Measurements from ENCODE around the gene CRISP1.
"Not testable (repeated sequence)": the region's sequence is repeated elsewhere in the genome, so short reads cannot be mapped to it uniquely, and the experiment has no call there.

CRISP1 gene

DNA sequence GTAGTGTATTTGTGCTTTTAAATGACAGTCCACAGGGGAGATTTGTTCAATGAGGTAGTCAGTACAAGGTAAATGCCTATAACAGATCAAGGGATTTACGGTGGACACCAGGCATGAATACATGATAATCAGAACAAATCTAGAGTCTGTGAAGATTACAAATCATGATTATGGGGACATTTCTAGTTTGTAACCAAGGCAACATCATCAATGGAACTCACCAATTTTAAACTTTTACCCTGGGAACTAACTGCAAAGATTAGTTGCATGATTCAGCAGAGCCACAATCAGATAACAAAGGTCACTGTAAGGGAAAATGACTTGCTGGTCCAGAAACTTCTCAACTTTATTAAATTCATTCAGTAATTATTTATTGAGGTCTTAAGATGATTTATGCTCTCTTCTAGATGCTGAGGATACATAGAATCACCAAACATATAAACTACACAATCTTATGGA is at the start of gene CRISP1:
CRISP1 (minus strand) TSS at position 51 of the 459 bp plus-strand sequence. CDS start 9,135 bp downstream, outside the sequence.
- no peak for DNase-seq

GRCh38 chr6:49915035-49915434 is 48.7 kb upstream of the CRISP1 start:
- DNase-seq, result no peak

- DNase-seq, result no peak
These were observed 47.5 kb upstream of the CRISP1 start for GRCh38 chr6:49913636-49914375.

DNA sequence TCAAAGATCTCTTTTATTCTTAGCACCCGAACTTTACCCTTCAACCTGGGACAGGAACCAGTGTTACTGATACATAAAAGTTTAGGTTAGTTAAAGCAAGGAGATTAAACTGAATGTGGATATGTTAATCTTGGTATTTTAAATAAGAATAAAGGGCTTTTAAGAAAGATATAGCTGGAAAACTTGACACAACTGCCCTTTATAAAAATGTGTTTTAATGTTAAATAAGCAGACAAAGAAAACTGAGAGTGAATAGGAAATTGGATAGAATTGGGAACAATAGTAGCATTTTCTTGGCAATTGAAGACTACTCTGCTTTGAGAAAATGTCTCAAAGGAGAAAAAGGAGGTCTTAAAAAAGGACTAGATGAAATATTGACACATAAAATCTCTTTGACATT is 45.9 kb upstream of the CRISP1 start:
- no peak for DNase-seq

DNA sequence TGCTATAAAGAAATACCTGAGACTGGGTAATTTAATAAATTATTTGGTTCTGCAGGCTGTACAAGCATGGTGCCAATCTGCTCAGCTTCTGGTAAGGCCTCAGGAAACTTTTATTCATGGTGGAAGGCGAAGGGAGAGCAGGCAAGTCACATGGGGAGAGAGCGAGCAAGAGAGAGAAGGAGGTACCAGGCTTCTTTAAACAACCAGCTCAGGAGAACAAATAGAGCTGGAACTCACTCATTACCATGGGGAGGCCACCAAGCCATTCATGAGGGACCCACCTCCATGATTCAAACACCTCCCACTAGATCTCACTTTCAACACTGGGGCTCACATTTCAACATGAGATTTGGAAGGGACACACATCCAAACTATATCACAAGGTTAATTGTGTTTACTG is 44.9 kb upstream of the CRISP1 start:
- no peak for DNase-seq

DNA sequence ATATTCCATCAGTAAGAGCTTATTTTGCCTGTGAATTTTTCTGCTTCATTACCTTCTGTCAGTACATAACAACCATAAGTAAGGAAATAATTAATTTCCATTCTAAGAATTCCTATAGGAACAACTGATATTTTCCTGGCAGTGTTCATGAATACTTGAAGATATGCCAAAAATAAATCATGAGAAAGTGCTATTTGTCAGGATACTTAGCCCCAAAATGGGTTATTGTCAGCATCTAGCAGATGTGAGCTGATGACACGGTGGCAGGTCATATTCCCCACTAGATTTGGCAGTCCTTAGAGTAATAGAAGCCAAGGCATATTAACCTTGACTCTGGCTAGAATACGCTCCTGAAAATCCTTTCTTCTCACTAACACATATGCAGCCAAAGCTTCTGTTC is 43.2 kb upstream of the CRISP1 start:
- DNase-seq, result no peak

DNA sequence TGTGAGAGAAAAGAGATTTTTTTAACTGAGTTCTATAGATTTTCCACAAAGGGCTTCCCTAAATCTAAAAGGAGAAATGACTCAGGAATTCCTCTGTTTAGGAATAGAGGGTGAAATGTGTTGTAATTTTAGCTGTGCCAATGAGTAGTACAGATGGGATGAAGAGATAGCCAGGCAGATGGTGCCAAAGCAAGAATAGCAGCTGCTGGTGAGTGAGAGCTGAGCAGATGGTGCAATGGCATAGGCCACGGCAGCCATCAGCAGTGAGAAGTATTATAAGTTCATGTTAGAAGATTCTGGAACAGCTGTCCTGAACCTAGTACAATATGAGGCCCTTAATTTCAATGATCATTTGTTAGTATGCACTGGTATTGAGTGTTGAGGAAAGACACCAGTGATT is 40.2 kb upstream of the CRISP1 start:
- no peak for DNase-seq

GRCh38 chr6:49905296-49905695 is 39.0 kb upstream of the CRISP1 start:
- no peak for DNase-seq

GRCh38 chr6:49902856-49903255 is 36.5 kb upstream of the CRISP1 start:
- DNase-seq, result no peak

DNA sequence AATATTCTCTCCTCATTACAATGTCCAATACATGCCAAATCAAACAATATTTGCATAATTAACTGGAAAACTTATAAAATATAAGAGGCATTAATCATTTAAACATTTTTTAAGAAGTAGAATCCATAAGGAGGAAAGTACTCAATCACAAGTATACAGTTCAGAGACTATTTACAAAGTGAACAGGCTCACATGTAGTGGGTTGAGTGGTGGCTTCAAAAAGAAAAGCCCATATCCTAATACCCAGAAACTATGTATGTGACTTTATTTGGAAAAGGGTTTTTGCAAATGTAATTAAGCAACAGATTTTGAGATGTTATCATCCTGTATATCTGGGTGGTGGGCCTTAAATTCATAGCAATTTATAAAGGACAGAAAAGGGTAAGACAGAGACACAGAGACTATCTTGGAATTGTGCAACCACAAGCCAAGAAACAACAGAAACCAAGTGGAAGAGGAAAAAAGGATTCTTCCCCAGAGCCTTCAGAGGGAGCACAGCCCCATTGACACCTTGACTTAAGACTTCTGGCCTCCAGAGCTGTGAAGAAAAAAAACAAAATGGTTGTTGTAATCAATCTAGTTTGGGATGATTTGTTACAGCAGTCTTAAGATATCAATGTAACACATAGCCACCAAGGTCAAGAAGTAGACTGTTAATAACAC is 32.7 kb upstream of the CRISP1 start:
- no peak for DNase-seq

DNA sequence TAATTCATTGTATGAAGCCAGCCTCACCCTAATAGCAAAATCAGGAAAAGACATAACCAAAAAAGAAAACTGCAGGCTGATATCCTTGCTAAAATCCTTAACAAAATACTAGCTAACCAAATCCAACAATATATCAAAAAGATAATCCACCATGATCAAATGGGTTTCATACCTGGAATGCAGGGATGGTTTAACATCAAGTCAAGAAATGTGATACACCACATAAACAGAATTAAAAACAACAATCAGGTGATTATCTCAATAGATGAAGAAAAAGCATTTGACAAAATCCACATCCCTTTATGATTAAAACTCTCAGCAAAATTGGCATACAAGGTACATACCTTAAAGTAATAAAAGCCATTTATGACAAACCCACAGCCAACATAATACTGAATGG is 29.2 kb upstream of the CRISP1 start:
- DNase-seq, result not testable (repeated sequence)

DNA sequence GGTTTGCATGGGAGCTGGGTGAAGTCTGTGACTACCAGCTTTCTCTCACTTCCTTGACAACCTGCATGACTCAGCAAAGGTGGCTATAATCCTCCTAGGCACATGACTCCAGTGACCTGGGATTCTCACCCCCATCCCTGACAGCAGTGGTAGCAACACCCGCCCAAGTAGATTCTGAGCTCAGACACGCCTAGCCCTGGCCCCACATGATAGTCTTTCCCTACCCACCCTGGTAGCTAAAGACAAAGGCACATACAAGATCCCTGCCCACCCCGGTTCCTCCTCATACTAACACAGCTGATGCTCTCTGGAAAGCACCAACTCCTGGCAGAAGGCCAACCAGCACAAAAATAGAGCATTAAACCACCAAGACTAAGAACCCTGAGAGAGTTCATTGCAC is 25.9 kb upstream of the CRISP1 start:
- DNase-seq, result no peak

DNA sequence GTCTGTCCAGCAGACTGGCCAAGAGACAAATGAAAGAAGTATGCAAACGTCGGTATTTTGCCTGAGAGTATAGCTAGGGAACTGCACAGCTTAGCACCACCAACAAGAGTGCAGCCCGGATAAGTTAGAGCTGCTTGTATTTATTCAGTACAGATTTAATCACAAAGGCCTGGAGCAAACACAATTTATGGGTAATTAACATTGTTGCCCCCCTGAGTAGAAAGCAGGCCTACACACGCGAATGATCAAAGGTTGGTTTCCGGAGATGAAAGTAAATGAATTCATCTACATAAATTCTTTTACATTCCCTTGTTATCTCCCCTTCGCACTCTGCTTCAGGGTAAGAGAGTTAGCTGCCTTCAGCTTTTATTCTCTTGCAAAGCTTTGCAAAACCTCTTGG is 24.7 kb upstream of the CRISP1 start:
- DNase-seq, result no peak

DNA sequence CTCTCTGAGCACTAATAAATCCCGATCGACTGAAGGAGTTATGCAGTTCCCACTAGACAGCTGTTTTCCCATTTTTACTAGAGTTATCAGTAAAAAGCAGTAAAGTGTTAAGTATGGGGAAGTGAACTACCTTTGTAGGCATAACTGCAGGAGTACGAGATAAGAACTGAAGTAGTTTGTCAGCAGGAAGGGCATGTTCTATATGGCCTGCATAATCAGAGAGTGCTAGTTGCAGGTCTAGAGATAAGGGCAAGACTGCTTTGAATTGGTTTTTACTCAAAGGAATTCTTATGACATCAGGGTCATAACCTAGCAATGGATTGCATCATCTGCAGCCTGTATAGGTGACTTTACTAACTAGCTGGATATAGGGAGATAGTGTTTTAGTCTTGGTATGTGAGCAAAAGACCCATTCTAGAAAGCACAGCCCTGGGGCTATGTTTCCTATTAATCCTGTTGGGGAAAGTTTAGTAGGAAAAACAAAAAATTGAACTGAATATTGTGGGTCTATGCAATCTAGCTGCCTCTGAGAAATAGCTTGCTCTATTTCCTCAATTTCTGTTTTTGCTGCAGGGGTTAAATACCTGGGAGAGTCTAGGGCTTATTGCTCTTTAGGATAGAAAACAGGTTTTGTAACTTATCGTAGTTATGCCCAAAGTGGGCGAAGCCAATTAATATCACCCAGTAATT is 22.6 kb upstream of the CRISP1 start:
- DNase-seq, result no peak

DNA sequence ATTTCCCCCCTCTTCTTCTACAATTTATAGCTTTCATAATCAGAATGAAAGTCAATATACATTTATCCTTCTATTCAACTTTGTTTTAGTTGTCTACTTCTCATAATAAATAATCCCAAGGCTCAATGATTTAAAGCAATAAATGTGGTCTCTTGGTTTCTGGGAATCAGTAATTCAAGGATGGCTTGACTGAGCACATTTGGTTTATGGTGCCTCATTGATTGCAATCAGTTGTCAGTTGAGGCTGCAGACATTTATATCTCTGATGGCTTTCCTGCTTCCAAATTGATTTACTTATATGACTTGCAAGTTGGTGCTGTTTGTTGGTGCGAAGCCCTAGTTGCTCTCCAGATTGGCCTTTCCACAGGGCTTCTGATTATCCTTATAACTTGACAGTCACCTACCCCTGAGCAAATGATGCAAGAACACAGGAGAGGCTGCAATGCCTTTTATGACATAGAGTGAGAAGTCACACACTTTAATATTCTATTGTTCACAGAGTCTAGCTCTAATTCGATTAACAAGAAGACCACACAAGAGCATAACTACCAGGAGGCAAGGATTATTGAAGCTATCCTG is 2.7 kb upstream of the CRISP1 start:
- DNase-seq, result no peak

DNA sequence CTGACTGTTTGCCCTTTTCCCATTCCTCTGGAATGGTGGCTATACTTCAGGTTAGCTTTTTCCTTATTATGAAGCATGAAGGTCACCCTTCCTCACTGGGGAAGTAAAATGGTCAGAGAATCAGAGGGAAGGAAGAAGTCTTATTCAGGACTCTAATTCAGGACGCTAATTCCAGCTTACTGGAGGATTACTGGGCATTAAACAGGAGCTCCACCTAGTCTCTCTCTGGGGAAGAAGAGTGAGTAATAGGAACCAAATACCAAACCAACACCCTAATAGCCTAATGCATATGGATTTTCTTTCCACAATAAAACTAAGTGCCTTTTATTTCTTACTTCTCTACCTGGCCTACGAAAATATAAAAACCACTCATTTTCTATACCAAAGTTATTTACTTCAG is 10.1 kb downstream of the CRISP1 start:
- no peak for DNase-seq

DNA sequence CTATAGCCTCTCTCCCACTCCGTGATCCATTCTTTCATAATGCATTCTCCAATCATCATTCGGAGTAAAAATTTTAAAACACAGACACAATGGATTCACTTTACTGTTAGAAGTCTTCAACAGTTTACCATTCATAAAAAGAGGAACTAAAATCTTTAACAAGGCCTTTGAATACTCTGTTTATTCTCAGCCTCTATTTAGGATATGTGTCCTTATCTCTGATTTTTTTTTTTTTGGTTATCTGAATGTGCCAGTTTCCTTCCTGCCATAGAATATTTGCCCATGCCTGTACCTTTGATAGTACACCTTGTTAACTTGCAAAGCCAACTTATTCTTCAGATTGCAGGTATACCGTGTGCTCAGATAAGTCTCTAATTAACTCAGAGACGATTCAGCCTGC is 11.1 kb downstream of the CRISP1 start:
- no peak for DNase-seq

GRCh38 chr6:49852975-49853374 is 13.4 kb downstream of the CRISP1 start:
- DNase-seq, result no peak

DNA sequence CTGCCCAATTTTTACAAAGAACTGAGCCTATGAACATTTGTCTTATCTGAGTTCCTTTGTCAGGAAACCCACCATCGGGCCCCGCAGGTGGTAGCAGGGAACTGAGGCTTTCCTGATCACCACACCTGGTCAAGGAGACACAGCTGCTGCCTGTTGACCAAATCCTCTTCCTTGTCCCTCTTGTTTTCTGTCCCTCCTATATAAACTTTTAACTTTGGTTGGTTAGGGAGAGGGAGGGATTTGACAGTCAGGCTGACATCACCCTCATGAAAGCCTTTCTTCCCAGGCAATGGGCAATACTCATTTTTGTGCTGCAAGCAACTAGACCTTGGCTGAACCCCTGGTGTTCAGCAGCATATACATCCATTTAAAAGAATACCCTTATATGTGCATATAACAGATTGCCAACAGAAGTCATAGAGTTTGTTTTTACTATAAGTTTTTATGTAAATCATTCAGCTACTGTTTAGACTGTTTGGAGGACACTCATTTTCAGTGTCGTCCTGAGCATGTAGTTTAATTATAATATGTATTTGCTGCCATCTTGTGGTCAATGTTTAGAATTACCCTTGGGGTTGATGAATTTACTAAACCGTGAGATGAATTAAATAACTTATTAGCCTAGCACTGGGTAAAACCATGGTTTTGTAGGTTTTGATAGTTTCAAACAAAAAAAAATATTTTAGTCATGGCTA is 17.0 kb downstream of the CRISP1 start:
- peak; percentile 39 for DNase-seq

DNA sequence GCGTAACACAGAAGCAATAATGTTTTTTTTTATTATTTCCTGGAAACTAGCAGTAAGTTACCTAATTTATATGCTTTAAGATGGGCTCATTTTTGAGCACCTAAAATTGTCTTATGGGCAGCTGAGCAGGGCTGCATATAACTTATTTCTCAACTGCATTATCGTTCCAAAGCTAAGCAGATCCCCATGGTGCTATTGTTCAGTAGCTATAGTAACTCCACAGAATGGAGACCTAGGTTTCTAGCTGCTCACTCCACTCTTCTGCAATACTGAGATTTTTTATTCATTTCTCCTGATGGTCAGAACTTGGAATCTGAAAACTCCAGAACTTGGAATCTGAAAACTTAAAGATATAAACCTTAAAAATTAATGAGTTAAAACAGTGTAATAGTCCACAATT is 18.7 kb downstream of the CRISP1 start:
- no peak for DNase-seq

DNA sequence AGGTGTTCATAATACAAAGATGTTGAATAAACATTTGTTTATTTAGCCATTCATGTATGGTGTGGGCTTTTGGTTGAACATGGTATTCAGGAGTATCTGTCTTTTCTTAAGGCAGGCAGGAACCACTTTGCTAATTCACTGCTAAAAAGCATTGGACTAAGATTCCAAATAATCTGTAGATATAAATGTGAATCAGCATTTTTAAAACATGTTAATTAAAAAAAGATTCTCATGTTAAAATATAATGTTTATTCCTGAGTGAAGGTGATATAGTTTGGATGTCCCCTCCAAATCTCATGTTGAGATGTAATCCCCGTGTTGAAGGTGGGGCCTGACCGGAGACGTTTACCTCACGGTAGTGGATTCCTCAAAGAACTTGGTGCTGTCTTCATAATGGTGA is 19.3 kb downstream of the CRISP1 start:
- no peak for DNase-seq

GRCh38 chr6:49841424-49841823 is 24.9 kb downstream of the CRISP1 start:
- DNase-seq, result no peak

- DNase-seq, result no peak
These were observed 26.4 kb downstream of the CRISP1 start for GRCh38 chr6:49839957-49840356.

Measured in EL (cell line).